B cell (primary cell): ENCODE results near the gene ECE2. TPM values are rescaled to one million over a fixed set of nuclear protein-coding genes. Genes with fewer than 3 reads are reported as not detected.

Experiments used
- ATAC-seq: fragments of 200-7000 bp; cut with Tn5 transposase; one replicate; pipeline ENCODE4 v1.10.0; 2021; ENCODE audit warnings: low read depth, mild to moderate bottlenecking, moderate number of reproducible peaks, moderate library complexity
- CTCF ChIA-PET: fragments of 350-600 bp; sonication (Branson Sonifier 250); formaldehyde crosslinking; loops from one replicate; lab custom pipeline; 2021; ENCODE audit warnings: antibody characterized with exemption, inconsistent platforms; lab: Charles Lee
- POLR2A ChIA-PET: fragments of 350-600 bp; sonication (Branson Sonifier 250); formaldehyde crosslinking; loops from one replicate; lab custom pipeline; 2021; ENCODE audit warnings: antibody characterized with exemption; lab: Charles Lee
- DNase-seq: peaks from one replicate; pipeline ENCODE4 v3.0.0; 2013
- H2AFZ ChIP-seq: 2 replicates; pipeline ENCODE4 v1.6.1; 2012; ENCODE audit warnings: mild to moderate bottlenecking, low read depth, low read length; ENCODE audit not compliant: insufficient read depth, poor library complexity, severe bottlenecking
- H3K27ac ChIP-seq, 2 donors: 1 replicate in 1 of 2; 2 replicates in 1 of 2; pipeline ENCODE4 v1.5.1; 2012 to 2013; ENCODE audit warnings: low read length in 2 of 2, mild to moderate bottlenecking in 2 of 2, moderate library complexity in 1 of 2
- H3K27me3 ChIP-seq, 4 experiments: fragments of 200-600 bp in 1 of 4; sonication (generic) in 1 of 4; replicated peaks in 1 of 4; 1 replicate in 2 of 4; 2 replicates in 2 of 4; pipeline versions ENCODE4 v1.6.1 to v1.7.0; 2013 to 2016; ENCODE audit warnings: low read length in 3 of 4, mild to moderate bottlenecking in 2 of 4, mixed read lengths in 1 of 4, moderate library complexity in 1 of 4; ENCODE audit not compliant: insufficient read depth in 4 of 4, control insufficient read depth in 3 of 4; ENCODE audit errors: control extremely low read depth in 1 of 4
- H3K36me3 ChIP-seq, 2 experiments: replicated peaks in 1 of 2; 1 replicate in 1 of 2; 2 replicates in 1 of 2; pipeline versions ENCODE4 v1.6.1 to v1.7.1; 2013; ENCODE audit warnings: low read length in 1 of 2; ENCODE audit not compliant: insufficient read depth in 2 of 2, control insufficient read depth in 1 of 2; ENCODE audit errors: control extremely low read depth in 1 of 2, extremely low read depth in 1 of 2
- H3K4me1 ChIP-seq, 2 donors: fragments of 200-600 bp in 1 of 2; sonication (generic) in 1 of 2; 1 replicate in 1 of 2; 2 replicates in 1 of 2; pipeline versions ENCODE4 v1.5.1 to v1.6.1; 2013 to 2017; ENCODE audit warnings: low read length in 2 of 2; ENCODE audit not compliant: control insufficient read depth in 2 of 2, insufficient read depth in 2 of 2
- H3K4me2 ChIP-seq: replicated peaks from 2 replicates; pipeline ENCODE3; 2012; ENCODE audit warnings: mild to moderate bottlenecking, low read depth, low read length; ENCODE audit not compliant: poor library complexity, severe bottlenecking
- H3K4me3 ChIP-seq, 5 experiments: fragments of 200-600 bp in 1 of 5; sonication (generic) in 1 of 5; 1 replicate in 3 of 5; 2 replicates in 2 of 5; pipeline versions ENCODE4 v1.5.1 to v1.7.0; 2011 to 2016; ENCODE audit warnings: low read length in 4 of 5, mild to moderate bottlenecking in 4 of 5, low read depth in 2 of 5, control low read depth in 1 of 5, moderate library complexity in 1 of 5; ENCODE audit not compliant: insufficient read depth in 1 of 5; ENCODE audit errors: control extremely low read depth in 1 of 5, extremely low read depth in 1 of 5
- H3K79me2 ChIP-seq: fragments of 200-600 bp; sonication (generic); one replicate; pipeline ENCODE4 v1.6.0; 2016; ENCODE audit warnings: low read length; ENCODE audit not compliant: control insufficient read depth, insufficient read depth
- H3K9ac ChIP-seq: fragments of 200-600 bp; sonication (generic); 2 replicates; pipeline ENCODE4 v1.6.1; 2017; ENCODE audit warnings: mild to moderate bottlenecking, low read length, moderate library complexity
- H3K9me3 ChIP-seq, 3 donors: one replicate each; pipeline versions ENCODE4 v1.6.1 to v1.7.1; 2013; ENCODE audit warnings: low read length in 2 of 3; ENCODE audit not compliant: control insufficient read depth in 2 of 3, insufficient read depth in 1 of 3; ENCODE audit errors: control extremely low read depth in 1 of 3
- H4K20me1 ChIP-seq: 2 replicates; pipeline ENCODE4 v1.6.0; 2012; ENCODE audit warnings: mild to moderate bottlenecking, low read length; ENCODE audit not compliant: insufficient read depth, control insufficient read depth, poor library complexity, severe bottlenecking
- H3K27ac Mint-ChIP-seq: one replicate; pipeline ENCODE4 v1.8.0; 2021; ENCODE audit warnings: mixed read lengths
- H3K27me3 Mint-ChIP-seq: one replicate; pipeline ENCODE4 v1.8.0; 2021; ENCODE audit warnings: mixed read lengths
- H3K4me1 Mint-ChIP-seq: one replicate; pipeline ENCODE4 v1.8.0; 2021; ENCODE audit warnings: mixed read lengths
- H3K4me3 Mint-ChIP-seq: one replicate; pipeline ENCODE4 v1.8.0; 2021; ENCODE audit warnings: mixed read lengths
- H3K9me3 Mint-ChIP-seq: one replicate; pipeline ENCODE4 v1.8.0; 2022; ENCODE audit warnings: mixed read lengths; ENCODE audit not compliant: insufficient read depth
- EZH2 ChIP-seq: IDR thresholded peaks from 2 replicates; pipeline ENCODE4 v1.6.1; 2012; ENCODE audit warnings: borderline replicate concordance, low read depth, mild to moderate bottlenecking, moderate library complexity, low read length; ENCODE audit not compliant: insufficient read depth, poor library complexity, severe bottlenecking
- WGBS: methylation state at CpG from one replicate; pipeline ENCODE4 v1.1.5; 2013; ENCODE audit warnings: missing lambda C conversion rate; ENCODE audit not compliant: insufficient coverage; 5-methylcytosine and 5-hydroxymethylcytosine counted together
- intact Hi-C: fragments of 100-400 bp; cut with micrococcal nuclease; formaldehyde crosslinking; loops from one replicate; pipeline ENCODE4 v1.10.0; 2022
- polyA plus RNA-seq: library from polyadenylated mRNA; depleted of rRNA; stranded (reverse); fragments of >200 nt; gene quantifications from 2 replicates; pipeline ENCODE4 v1.2.3, GENCODE V29; 2012
- total RNA-seq, 2 donors: library from RNA; stranded (reverse); fragments of 120-200 nt in 1 of 2; gene quantifications; 1 replicate in 1 of 2; 2 replicates in 1 of 2; pipeline versions ENCODE4 v1.2.3 to v1.2.4, GENCODE V29; 2013 to 2022
- TF ChIP-seq, protein P1 (sequence below): fragments of 200-600 bp; IDR thresholded peaks from one replicate; pipeline ENCODE4 v1.8.0; 2022; ENCODE audit warnings: antibody characterized with exemption, mild to moderate bottlenecking

The ECE2 gene
- total and polyA plus RNA-seq, 2 donors (not counting 1 experiment from before 2014, with no cell fraction given) = not detected

DNA sequence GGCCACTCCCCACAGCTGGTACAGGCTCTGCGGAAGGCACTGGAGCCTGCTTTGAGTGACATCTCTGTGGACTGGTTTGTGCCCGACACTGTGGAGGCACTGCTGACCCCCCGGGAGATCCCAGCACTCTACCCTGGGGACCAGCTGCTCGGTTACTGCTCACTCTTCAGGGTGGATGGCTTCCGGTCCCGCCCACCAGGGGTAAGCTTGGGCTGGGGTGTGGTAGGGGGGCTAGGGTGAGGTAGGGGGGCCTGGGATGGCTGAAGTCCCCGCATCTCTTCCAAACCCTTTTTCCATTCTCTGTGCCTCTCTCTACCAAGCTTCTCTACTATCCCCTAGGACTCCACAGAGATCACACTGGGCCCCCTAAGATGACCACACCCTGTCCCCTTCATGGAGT, 38.6 kb upstream of the ECE2 start:
- Mint-ChIP-seq H3K9me3 (no peaks in the 10 kb centered on the region), H3K27ac (no peak overlapping the region), H3K4me1 (no peaks in the 10 kb centered on the region), H3K27me3 (peaks cover 13% of the 10 kb centered on the region), H3K4me3 (no peak overlapping the region)
- TF ChIP-seq EZH2 = no peak
- TF ChIP-seq, protein P1, sequence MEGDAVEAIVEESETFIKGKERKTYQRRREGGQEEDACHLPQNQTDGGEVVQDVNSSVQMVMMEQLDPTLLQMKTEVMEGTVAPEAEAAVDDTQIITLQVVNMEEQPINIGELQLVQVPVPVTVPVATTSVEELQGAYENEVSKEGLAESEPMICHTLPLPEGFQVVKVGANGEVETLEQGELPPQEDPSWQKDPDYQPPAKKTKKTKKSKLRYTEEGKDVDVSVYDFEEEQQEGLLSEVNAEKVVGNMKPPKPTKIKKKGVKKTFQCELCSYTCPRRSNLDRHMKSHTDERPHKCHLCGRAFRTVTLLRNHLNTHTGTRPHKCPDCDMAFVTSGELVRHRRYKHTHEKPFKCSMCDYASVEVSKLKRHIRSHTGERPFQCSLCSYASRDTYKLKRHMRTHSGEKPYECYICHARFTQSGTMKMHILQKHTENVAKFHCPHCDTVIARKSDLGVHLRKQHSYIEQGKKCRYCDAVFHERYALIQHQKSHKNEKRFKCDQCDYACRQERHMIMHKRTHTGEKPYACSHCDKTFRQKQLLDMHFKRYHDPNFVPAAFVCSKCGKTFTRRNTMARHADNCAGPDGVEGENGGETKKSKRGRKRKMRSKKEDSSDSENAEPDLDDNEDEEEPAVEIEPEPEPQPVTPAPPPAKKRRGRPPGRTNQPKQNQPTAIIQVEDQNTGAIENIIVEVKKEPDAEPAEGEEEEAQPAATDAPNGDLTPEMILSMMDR = no peak
- ChIA-PET CTCF (interaction anchor here (1.7 to 3.9 kb wide), 3 partner anchors 9 to 13 kb away, joined by 7 to 22 read pairs (median 9); partner anchors contain the start of gene EEF1AKMT4), POLR2A (no interaction called here)
- 72% methylated on average over 3 of the region's 7 CpGs for WGBS
- Histone ChIP-seq H4K20me1 (no peaks in the 10 kb centered on the region), H3K79me2 (no peaks in the 10 kb centered on the region), H3K4me2 (no peak overlapping the region), H3K27ac (no peak overlapping the region), H3K27me3 (peaks cover 0 to 25% (median 10%) of the 10 kb centered on the region in 4 experiments), H2AFZ (no peak overlapping the region), H3K9ac (no peak overlapping the region), H3K9me3 (no peaks in the 10 kb centered on the region), H3K36me3 (peaks cover 0 to 3% of the 10 kb centered on the region in 2 experiments), H3K4me3 (no peak overlapping the region), H3K4me1 (no peaks in the 10 kb centered on the region)
- intact Hi-C loops = no loop called here
- DNase-seq (no peak), ATAC-seq (no peak)

DNA sequence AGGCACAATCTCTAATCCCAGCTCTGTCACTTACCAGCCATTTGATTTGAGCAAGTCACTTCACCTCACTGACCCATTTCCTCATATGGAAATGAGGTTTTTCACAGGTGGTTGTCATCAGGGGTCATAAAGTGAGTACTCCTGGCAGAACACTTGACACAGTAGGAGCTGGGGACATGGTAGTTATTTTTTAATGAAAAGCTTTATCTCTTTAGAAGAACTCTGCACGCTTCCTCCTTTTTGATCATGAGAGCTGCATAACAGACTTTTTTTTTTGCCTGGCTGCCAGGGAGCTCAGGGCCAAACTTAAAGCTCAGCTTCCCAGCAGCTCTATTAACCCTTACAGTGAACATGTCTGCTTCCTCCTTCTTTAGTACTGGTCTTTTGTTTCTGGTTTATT, 38.0 kb upstream of the ECE2 start:
- H2AFZ ChIP-seq = no peak overlapping the region
- H3K36me3 ChIP-seq = peaks cover 0 to 9% of the 10 kb centered on the region in 2 experiments
- WGBS = no CpG with 5 or more reads among the region's 1 CpG
- DNase-seq = no peak
- TF ChIP-seq EZH2 = no peak
- TF ChIP-seq, protein P1 = no peak
- ChIA-PET CTCF (interaction anchor here (0.9 to 3.9 kb wide), 3 partner anchors 10 to 54 kb away, joined by 3 to 22 read pairs (median 9); partner anchors contain the start of gene EEF1AKMT4), POLR2A (no interaction called here)
- peaks cover 4% of the 10 kb centered on the region for H4K20me1 ChIP-seq
- H3K79me2 ChIP-seq = no peaks in the 10 kb centered on the region
- H3K4me1 ChIP-seq = no peaks in the 10 kb centered on the region
- ATAC-seq = no peak
- H3K4me3 ChIP-seq = no peak overlapping the region
- no peak overlapping the region for H3K9ac ChIP-seq
- peaks cover 0 to 19% (median 4%) of the 10 kb centered on the region in 4 experiments for H3K27me3 ChIP-seq
- Mint-ChIP-seq H3K4me3 (no peak overlapping the region), H3K9me3 (no peaks in the 10 kb centered on the region), H3K27me3 (peaks cover 7% of the 10 kb centered on the region), H3K27ac (no peak overlapping the region), H3K4me1 (no peaks in the 10 kb centered on the region)
- H3K27ac ChIP-seq = no peak overlapping the region
- intact Hi-C loops = no loop called here
- no peaks in the 10 kb centered on the region for H3K9me3 ChIP-seq
- no peak overlapping the region for H3K4me2 ChIP-seq
